Mesodermal cell (in vitro differentiated cells): Measurements from ENCODE around the gene RASGRF1.

Experiments used
- H3K27ac ChIP-seq: 2 replicates; pipeline ENCODE4 v1.7.0; 2013; ENCODE audit warnings: mild to moderate bottlenecking, low read depth, low read length, moderate library complexity; ENCODE audit not compliant: severe bottlenecking
- H3K36me3 ChIP-seq: 2 replicates; pipeline ENCODE4 v1.7.1; 2013; ENCODE audit warnings: mild to moderate bottlenecking, low read length, moderate library complexity; ENCODE audit not compliant: control insufficient read depth, insufficient read depth
- H3K4me1 ChIP-seq: one replicate; pipeline ENCODE4 v1.7.1; 2013; ENCODE audit warnings: mild to moderate bottlenecking, low read length; ENCODE audit not compliant: insufficient read depth, control insufficient read depth, poor library complexity, severe bottlenecking
- H3K4me3 ChIP-seq: 2 replicates; pipeline ENCODE4 v1.7.0; 2013; ENCODE audit warnings: low read length, control low read depth, mild to moderate bottlenecking; ENCODE audit not compliant: insufficient read depth, poor library complexity, severe bottlenecking; ENCODE audit errors: extremely low read depth
- H3K9me3 ChIP-seq: 2 replicates; pipeline ENCODE4 v1.7.1; 2013; ENCODE audit warnings: mild to moderate bottlenecking, low read length, moderate library complexity; ENCODE audit not compliant: control insufficient read depth
- WGBS, 2 experiments: methylation state at CpG; one replicate each; pipeline ENCODE4 v1.1.5; 2013; ENCODE audit warnings: missing lambda C conversion rate in 2 of 2; ENCODE audit not compliant: insufficient coverage in 2 of 2; 5-methylcytosine and 5-hydroxymethylcytosine counted together

Gene RASGRF1

DNA sequence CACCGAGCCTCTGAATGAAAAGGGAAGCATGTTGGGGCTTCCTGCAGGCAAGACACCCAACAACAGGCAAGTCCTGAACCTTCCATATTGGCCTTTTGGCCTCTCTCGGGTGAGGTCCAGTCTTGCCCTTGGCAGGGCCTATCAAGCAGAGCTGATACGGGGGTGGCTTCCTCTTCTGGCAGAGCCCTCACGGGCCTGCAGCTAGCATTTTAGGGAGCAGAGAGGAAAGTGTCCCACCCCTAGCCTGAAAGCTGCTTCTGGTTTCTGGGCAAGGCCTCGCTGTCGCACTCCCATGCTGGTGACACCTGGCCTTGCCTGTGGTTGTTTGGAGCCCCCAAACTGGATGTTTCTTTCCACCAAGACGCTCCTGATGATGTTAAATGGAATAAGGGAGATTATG is 113.9 kb downstream of the RASGRF1 start:
- H3K27ac ChIP-seq = no peak overlapping the region
- WGBS, 2 experiments = 90 to 91% methylated on average over 5 to 7 of the region's 7 CpGs
- H3K9me3 ChIP-seq = no peaks in the 10 kb centered on the region
- peaks cover 5% of the 10 kb centered on the region for H3K4me1 ChIP-seq
- H3K36me3 ChIP-seq = no peaks in the 10 kb centered on the region
- no peak overlapping the region for H3K4me3 ChIP-seq

DNA sequence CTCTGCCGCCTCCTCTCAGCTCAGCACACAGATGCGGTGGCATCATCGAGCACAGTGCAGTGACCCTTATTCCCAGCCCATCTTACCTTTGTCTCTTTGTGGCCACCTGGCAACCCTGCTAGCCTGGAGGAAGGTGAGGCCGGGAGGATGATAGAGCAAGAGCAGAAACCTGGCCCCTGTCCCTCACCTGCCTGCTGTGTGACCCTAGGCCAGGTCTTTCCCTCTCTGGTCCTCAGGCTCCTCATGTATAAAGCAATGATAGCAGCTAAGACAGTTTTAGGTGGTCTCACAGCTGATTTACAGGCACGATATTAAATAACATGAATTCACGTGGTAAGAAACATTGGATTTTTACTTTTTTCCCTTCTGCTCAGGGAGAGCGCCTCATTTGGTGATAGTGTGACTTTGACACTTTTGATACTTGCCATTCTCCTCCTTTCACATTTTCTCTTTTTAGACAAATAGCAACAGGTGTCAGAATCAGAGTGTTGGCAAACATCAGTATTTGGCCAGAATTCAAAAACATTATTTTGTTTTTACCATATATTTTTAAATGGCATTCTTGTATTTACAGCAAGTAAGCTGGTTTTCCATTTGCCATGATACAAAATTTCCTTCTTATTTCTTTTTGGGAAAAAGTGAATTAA is 116.2 kb downstream of the RASGRF1 start:
- no peaks in the 10 kb centered on the region for H3K9me3 ChIP-seq
- no peaks in the 10 kb centered on the region for H3K4me1 ChIP-seq
- no peak overlapping the region for H3K27ac ChIP-seq
- WGBS, 2 experiments = 84 to 87% methylated on average over 5 of the region's 7 CpGs
- H3K4me3 ChIP-seq = no peak overlapping the region
- H3K36me3 ChIP-seq = no peaks in the 10 kb centered on the region

DNA sequence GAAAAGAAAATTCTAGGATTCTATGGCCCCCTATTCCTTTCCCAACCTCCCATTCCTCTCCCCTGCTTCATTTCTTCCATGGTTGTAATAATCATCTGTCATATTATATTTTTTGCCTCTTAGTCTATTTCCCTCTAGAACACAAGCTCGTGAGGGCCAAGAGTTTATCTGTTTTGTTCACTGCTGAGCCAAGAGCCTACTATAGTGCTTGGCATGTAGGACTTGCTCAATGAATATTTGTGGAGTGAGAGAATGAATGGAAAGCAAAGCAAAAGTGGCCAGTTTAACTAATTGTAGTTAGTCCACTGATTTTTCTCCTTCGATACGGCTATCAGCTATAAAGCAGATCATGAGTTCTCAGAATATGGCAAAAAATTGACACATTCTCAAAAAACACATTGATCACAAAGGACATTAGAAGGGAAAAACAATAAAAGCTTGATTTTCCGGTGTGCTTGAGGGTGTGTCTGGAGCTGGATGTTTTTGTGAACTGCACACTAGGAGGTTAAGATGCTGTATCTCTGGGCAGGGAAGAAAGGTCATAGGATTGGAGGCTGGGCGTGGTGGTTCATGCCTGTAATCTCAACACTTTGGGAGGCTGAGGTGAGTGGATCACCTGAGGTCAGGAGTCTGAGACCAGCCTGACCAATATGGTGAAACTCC is 120.8 kb downstream of the RASGRF1 start:
- Histone ChIP-seq H3K4me3 (no peak overlapping the region), H3K36me3 (no peaks in the 10 kb centered on the region), H3K27ac (no peak overlapping the region), H3K9me3 (no peaks in the 10 kb centered on the region), H3K4me1 (no peaks in the 10 kb centered on the region)
- WGBS, 2 experiments = 100% methylated on average over 2 of the region's 5 CpGs

DNA sequence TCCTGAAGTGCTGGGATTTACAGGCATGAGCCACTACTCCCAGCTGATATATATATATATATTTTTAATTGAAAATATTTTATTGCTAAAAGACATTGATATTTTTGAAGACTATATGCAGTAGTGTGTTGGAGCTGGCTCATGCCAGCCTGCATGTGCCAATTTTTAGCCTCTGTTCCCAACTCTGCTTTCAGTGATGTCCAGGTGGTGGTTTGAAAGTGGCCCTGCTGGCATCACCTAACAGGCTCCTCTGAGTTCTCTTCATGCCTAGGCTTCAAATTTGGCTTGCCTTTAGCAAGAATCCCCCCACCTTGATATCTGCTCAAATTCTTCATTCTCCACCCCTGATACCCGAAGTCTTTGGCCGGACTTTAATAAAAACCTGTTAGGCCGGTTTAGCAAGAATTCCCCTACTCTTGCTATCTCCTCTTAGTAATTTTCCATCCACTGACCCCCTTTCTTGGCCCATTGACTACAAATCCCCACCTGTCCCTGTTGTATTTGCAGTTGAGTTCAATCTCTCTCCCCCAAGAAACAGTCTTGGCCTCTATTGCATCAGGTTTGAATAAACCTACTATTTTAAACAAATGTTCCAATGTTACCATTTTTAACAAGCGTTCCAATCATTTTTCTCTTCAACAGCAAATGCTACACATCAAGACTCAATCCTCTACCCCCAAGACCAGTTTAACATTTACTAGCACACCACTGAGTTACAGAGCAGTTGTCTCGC is 121.9 kb downstream of the RASGRF1 start:
- Histone ChIP-seq H3K9me3 (no peaks in the 10 kb centered on the region), H3K27ac (no peak overlapping the region), H3K4me3 (no peak overlapping the region), H3K36me3 (no peaks in the 10 kb centered on the region), H3K4me1 (no peaks in the 10 kb centered on the region)
- 85 to 92% methylated on average over 4 of the region's 5 CpGs for WGBS, 2 experiments

DNA sequence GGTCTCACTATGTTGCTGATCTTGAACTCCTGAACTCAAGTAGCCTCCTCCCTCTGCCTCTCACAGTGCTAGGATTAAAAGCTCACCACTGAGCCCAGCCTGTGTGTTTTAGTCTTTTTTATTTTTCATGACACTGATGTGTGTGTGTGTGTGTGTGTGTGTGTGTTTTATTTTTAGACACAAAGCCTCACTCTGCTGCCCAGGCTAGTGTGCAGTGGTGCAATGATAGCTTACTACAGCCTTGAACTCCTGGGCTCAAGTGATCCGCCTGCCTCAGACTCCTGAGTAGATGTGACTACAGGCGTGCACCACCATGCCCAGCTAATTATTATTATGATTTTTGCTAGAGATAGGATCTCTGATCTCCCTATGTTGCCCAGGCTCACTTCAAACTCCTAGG is 122.5 kb downstream of the RASGRF1 start:
- 80% methylated on average over 1 of the region's 2 CpGs; no CpG with 5 or more reads in 1 of the 2 experiments for WGBS, 2 experiments
- H3K9me3 ChIP-seq = no peaks in the 10 kb centered on the region

DNA sequence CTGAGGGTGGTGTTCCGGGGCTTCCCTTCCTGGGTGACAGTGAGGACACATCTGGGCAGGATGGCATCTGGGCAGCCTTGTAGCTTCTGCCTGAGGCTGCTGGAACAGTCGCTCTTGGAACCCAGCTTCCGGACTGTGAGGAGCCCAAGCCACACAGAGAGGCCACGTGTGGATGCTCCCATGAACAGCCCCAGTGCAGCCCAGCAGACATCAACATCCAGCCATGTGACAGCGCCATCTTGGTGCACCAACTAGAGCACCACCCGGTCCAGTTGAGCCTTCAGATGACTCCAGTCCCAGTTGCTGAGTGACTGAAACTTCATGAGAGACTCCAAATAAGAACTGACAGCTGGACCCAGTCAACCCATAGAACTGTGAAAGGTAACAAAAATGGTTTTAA is 130.3 kb downstream of the RASGRF1 start:
- H3K36me3 ChIP-seq = no peaks in the 10 kb centered on the region
- H3K4me1 ChIP-seq = no peaks in the 10 kb centered on the region
- WGBS, 2 experiments = 94 to 99% methylated on average over 6 of the region's 6 CpGs
- H3K4me3 ChIP-seq = no peak overlapping the region
- no peak overlapping the region for H3K27ac ChIP-seq
- H3K9me3 ChIP-seq = no peaks in the 10 kb centered on the region

More for the DNA sequence above, 122.5 kb downstream of the RASGRF1 start:
- Histone ChIP-seq H3K4me1 (no peaks in the 10 kb centered on the region), H3K36me3 (no peaks in the 10 kb centered on the region), H3K4me3 (no peak overlapping the region), H3K27ac (no peak overlapping the region)

DNA sequence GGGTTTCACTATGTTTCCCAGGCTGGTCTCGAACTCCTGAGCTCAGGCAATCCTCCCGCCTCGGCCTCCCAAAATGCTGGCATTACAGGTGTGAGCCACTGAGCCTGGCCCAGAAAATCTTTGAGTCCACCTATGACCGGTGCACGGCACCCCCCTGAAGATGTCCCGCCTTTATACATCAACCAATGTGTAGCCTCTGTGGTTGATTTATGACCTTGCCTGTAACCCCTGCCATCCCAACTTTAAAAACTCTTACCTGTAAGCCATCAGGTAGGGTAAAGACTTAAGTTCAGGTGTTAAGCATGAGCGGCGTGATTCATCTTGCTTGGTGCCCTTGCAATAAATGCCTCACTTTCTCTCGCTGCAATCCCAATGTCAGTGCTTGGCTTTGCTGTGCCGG is 131.2 kb downstream of the RASGRF1 start:
- 93 to 94% methylated on average over 7 to 10 of the region's 10 CpGs for WGBS, 2 experiments
- no peak overlapping the region for H3K4me3 ChIP-seq
- H3K4me1 ChIP-seq = no peaks in the 10 kb centered on the region
- H3K36me3 ChIP-seq = no peaks in the 10 kb centered on the region
- no peak overlapping the region for H3K27ac ChIP-seq
- no peaks in the 10 kb centered on the region for H3K9me3 ChIP-seq

DNA sequence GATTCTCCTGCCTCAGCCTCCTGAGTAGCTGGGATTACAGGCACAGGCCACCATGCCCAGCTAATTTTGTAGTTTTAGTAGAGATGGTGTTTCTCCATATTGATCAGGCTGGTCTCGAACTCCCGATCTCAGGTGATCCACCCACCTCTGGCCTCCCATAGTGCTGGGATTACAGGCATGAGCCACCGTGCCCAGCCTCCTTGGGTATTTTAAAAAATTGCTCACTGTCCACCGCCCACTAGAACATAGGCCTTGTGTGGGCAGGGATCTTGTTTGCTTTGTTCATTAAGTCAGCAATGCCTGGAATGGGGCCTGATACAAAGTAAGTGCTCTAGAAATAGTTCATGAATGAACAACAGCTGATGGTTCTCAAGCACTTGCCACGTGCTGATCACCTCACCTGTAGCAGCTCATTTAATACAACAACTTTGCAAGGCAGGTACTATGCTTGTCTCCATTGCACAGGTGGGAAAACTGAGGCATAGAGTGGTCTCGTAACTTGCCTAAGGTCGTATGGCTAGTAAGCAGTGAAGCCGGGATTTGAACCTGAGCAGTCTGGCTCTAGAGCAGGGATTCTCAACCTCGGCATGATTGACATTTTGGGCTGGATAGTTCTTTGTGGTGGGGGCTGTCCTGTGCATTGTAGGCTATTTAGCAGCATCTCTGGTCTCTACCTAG is 133.0 kb downstream of the RASGRF1 start:
- Histone ChIP-seq H3K9me3 (no peaks in the 10 kb centered on the region), H3K27ac (no peak overlapping the region), H3K4me3 (no peak overlapping the region), H3K36me3 (no peaks in the 10 kb centered on the region), H3K4me1 (no peaks in the 10 kb centered on the region)
- WGBS, 2 experiments = 87 to 88% methylated on average over 6 to 8 of the region's 9 CpGs

DNA sequence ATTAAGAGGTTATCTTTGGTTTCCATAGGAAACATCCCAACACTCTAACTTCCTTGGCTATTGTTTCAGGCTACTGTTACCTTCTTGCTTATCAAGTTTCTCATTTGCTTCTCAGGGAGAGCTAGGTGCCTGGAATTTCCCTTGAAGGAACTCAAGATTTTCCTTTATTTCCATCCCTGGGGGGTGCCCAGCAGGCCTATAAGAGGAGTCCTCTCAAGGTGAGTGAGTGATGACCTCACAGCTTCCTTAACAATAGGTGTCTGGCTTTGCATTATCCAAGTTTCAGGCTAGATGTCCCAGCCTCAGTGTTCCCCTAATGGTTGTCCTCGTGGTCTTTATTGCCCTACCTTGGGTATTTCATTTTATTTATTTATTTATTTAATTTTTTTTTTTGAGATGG is 133.6 kb downstream of the RASGRF1 start:
- Histone ChIP-seq H3K36me3 (no peaks in the 10 kb centered on the region), H3K4me3 (no peak overlapping the region), H3K27ac (no peak overlapping the region), H3K4me1 (peaks cover under 1% of the 10 kb centered on the region), H3K9me3 (no peaks in the 10 kb centered on the region)
- WGBS, 2 experiments = no CpG with 5 or more reads among the region's 1 CpG

DNA sequence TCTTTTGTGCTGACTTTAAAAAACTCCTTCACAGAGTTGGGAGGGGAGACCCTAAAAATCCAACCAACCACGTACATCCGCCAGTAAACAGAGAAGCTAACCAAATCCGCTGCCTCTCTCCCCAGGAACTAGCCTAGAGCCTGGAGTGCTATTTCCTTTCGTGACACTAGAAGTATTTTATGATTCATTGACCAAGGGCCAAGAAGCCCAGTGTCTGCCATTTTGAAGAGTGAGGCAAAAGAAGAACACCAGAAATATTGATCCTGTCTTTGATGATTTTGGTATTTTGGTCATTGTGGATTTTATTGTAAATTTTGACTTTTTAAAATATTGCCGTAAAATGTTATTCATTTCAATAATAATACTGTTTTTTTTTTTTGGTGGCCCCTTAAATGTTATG is 135.2 kb downstream of the RASGRF1 start:
- Histone ChIP-seq H3K4me3 (no peak overlapping the region), H3K36me3 (no peaks in the 10 kb centered on the region), H3K9me3 (no peaks in the 10 kb centered on the region), H3K27ac (no peak overlapping the region), H3K4me1 (peaks cover 10% of the 10 kb centered on the region)
- 96 to 98% methylated on average over 4 of the region's 5 CpGs for WGBS, 2 experiments
